Neural cell (in vitro differentiated cells): ENCODE measurements around the gene KCNIP2. TPM values are rescaled to one million over a fixed set of nuclear protein-coding genes. Genes with fewer than 3 reads are reported as not detected.

Experiments used
- H2AFZ ChIP-seq: fragments of 200-600, 300-800 bp; sonication (generic), shearing (Covaris generic); 2 replicates; pipeline ENCODE4 v1.6.0; 2014; ENCODE audit warnings: low read depth, mild to moderate bottlenecking, antibody characterized with exemption, low read length, moderate library complexity
- H3F3A ChIP-seq: fragments of 200-600 bp; shearing (Covaris generic); 2 replicates; pipeline ENCODE4 v1.6.1; 2016; ENCODE audit warnings: mild to moderate bottlenecking, moderate library complexity, mixed read lengths, antibody characterized with exemption, low read length; ENCODE audit not compliant: insufficient read depth, poor library complexity, severe bottlenecking
- H3K27ac ChIP-seq: fragments of 200-600, 300-800 bp; sonication (generic), shearing (Covaris generic); 2 replicates; pipeline ENCODE4 v1.5.1; 2014; ENCODE audit warnings: mild to moderate bottlenecking, low read length, moderate library complexity
- H3K27me3 ChIP-seq: fragments of 300-800, 200-600 bp; sonication (generic), shearing (Covaris generic); 2 replicates; pipeline ENCODE4 v1.6.0; 2014; ENCODE audit warnings: mild to moderate bottlenecking, low read depth, low read length, moderate library complexity; ENCODE audit not compliant: insufficient read depth
- H3K36me3 ChIP-seq: fragments of 300-800, 200-600 bp; sonication (generic), shearing (Covaris generic); 2 replicates; pipeline ENCODE4 v1.5.1; 2014; ENCODE audit warnings: mild to moderate bottlenecking, antibody characterized with exemption, low read length, moderate library complexity; ENCODE audit not compliant: insufficient read depth
- H3K4me2 ChIP-seq: fragments of 300-800, 200-600 bp; sonication (generic), shearing (Covaris generic); 2 replicates; pipeline ENCODE4 v1.6.0; 2014; ENCODE audit warnings: mild to moderate bottlenecking, low read length
- H3K4me3 ChIP-seq: fragments of 300-800, 200-600 bp; sonication (generic), shearing (Covaris generic); 2 replicates; pipeline ENCODE4 v1.5.1; 2014; ENCODE audit warnings: mild to moderate bottlenecking, low read length, moderate library complexity
- H3K79me2 ChIP-seq: fragments of 200-600 bp; shearing (Covaris generic); replicated peaks from 2 replicates; pipeline ENCODE4 v1.6.0; 2014; ENCODE audit warnings: mild to moderate bottlenecking, low read length, moderate library complexity; ENCODE audit not compliant: insufficient read depth
- H3K9ac ChIP-seq: fragments of 300-800, 200-600 bp; sonication (generic), shearing (Covaris generic); 2 replicates; pipeline ENCODE4 v1.6.1; 2016; ENCODE audit warnings: mild to moderate bottlenecking, low read length, mixed read lengths
- H3K9me2 ChIP-seq: fragments of 200-600 bp; shearing (Covaris generic); 2 replicates; pipeline ENCODE4 v1.6.1; 2016; ENCODE audit warnings: mild to moderate bottlenecking, low read length, mixed read lengths; ENCODE audit not compliant: insufficient read depth
- H3K9me3 ChIP-seq: fragments of 200-600, 300-800 bp; sonication (generic), shearing (Covaris generic); 2 replicates; pipeline ENCODE4 v1.6.1; 2016; ENCODE audit warnings: mild to moderate bottlenecking, mixed run types, low read length, moderate library complexity, mixed read lengths
- H4K20me1 ChIP-seq: fragments of 200-600 bp; shearing (Covaris generic); 2 replicates; pipeline ENCODE4 v1.6.1; 2016; ENCODE audit warnings: mild to moderate bottlenecking, mixed run types; ENCODE audit not compliant: insufficient read depth
- EP300 ChIP-seq: fragments of 450-650 bp; conservative IDR thresholded peaks from 2 replicates; pipeline ENCODE4 v1.6.1; 2014; ENCODE audit warnings: antibody characterized with exemption, mild to moderate bottlenecking, moderate library complexity; ENCODE audit not compliant: poor library complexity, severe bottlenecking
- EZH2 ChIP-seq: fragments of 200-600, 300-800 bp; shearing (Covaris generic), sonication (generic); IDR thresholded peaks from 2 replicates; pipeline ENCODE4 v1.6.1; 2014; ENCODE audit warnings: antibody characterized with exemption, low read length, borderline replicate concordance, mild to moderate bottlenecking; ENCODE audit not compliant: insufficient read depth, poor library complexity, severe bottlenecking
- MXI1 ChIP-seq: fragments of 450-650 bp; conservative IDR thresholded peaks from 2 replicates; pipeline ENCODE4 v1.6.1; 2014; ENCODE audit warnings: antibody characterized with exemption, mild to moderate bottlenecking; ENCODE audit not compliant: poor library complexity, severe bottlenecking
- POLR2AphosphoS5 ChIP-seq: IDR thresholded peaks from 2 replicates; pipeline ENCODE4 v1.6.1; 2012
- RAD21 ChIP-seq: fragments of 450-650 bp; conservative IDR thresholded peaks from 2 replicates; pipeline ENCODE4 v1.6.1; 2014; ENCODE audit warnings: antibody characterized with exemption, mild to moderate bottlenecking, moderate library complexity
- SMC3 ChIP-seq: fragments of 450-650 bp; conservative IDR thresholded peaks from 2 replicates; pipeline ENCODE4 v1.6.1; 2014; ENCODE audit warnings: antibody characterized with exemption, mild to moderate bottlenecking, moderate library complexity; ENCODE audit not compliant: poor library complexity
- TAF1 ChIP-seq: IDR thresholded peaks from 2 replicates; pipeline ENCODE4 v1.6.1; 2012; ENCODE audit warnings: low read depth
- polyA plus RNA-seq: library from polyadenylated mRNA; depleted of rRNA; stranded (reverse); fragments of >200 nt; gene quantifications from 2 replicates; pipeline ENCODE4 v1.2.3, GENCODE V29; 2014
- TF ChIP-seq, protein P1 (sequence below): fragments of 450-650 bp; IDR thresholded peaks from 2 replicates; pipeline ENCODE4 v1.5.1; 2014; ENCODE audit warnings: antibody characterized with exemption, mild to moderate bottlenecking, moderate library complexity; ENCODE audit not compliant: poor library complexity, severe bottlenecking
- TF ChIP-seq, protein P2 (sequence below): IDR thresholded peaks from 2 replicates; pipeline ENCODE4 v1.6.1; 2012; ENCODE audit warnings: borderline replicate concordance

Gene KCNIP2
- polyA plus RNA-seq, 1 donor from 2014 or later, result 10.0 TPM

DNA sequence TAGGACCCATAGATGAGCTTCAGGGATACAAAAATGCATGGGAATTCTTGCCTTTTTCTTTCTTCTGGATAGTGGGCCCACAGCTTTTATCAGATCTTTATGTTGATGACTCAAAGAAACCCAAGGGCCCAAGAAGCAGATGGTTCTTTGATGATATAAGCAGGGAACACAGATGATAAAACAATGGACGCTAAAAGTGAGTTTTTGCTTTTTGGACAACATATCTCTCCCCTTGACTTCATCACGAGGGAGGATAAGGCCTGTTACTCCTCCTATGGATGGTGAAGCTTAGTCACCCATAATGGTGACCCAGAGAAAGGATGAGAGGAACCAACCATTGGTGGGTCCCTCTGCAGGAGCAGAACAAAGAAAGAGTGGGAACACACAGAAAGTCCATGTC is 18.9 kb downstream of the KCNIP2 start:
- no peaks in the 10 kb centered on the region for H3K36me3 ChIP-seq
- H3K4me3 ChIP-seq, result no peak overlapping the region
- no peaks in the 10 kb centered on the region for H4K20me1 ChIP-seq
- H3K79me2 ChIP-seq, result peaks cover 4% of the 10 kb centered on the region
- no peaks in the 10 kb centered on the region for H3K27me3 ChIP-seq
- H3K9ac ChIP-seq, result no peak overlapping the region
- no peaks in the 10 kb centered on the region for H3F3A ChIP-seq
- H3K4me2 ChIP-seq, result no peak overlapping the region
- TF ChIP-seq EZH2 (no peak), SMC3 (no peak), EP300 (no peak), POLR2AphosphoS5 (no peak), RAD21 (no peak), TAF1 (no peak), MXI1 (no peak)
- TF ChIP-seq, protein P1, sequence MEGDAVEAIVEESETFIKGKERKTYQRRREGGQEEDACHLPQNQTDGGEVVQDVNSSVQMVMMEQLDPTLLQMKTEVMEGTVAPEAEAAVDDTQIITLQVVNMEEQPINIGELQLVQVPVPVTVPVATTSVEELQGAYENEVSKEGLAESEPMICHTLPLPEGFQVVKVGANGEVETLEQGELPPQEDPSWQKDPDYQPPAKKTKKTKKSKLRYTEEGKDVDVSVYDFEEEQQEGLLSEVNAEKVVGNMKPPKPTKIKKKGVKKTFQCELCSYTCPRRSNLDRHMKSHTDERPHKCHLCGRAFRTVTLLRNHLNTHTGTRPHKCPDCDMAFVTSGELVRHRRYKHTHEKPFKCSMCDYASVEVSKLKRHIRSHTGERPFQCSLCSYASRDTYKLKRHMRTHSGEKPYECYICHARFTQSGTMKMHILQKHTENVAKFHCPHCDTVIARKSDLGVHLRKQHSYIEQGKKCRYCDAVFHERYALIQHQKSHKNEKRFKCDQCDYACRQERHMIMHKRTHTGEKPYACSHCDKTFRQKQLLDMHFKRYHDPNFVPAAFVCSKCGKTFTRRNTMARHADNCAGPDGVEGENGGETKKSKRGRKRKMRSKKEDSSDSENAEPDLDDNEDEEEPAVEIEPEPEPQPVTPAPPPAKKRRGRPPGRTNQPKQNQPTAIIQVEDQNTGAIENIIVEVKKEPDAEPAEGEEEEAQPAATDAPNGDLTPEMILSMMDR, result no peak
- TF ChIP-seq, protein P2, sequence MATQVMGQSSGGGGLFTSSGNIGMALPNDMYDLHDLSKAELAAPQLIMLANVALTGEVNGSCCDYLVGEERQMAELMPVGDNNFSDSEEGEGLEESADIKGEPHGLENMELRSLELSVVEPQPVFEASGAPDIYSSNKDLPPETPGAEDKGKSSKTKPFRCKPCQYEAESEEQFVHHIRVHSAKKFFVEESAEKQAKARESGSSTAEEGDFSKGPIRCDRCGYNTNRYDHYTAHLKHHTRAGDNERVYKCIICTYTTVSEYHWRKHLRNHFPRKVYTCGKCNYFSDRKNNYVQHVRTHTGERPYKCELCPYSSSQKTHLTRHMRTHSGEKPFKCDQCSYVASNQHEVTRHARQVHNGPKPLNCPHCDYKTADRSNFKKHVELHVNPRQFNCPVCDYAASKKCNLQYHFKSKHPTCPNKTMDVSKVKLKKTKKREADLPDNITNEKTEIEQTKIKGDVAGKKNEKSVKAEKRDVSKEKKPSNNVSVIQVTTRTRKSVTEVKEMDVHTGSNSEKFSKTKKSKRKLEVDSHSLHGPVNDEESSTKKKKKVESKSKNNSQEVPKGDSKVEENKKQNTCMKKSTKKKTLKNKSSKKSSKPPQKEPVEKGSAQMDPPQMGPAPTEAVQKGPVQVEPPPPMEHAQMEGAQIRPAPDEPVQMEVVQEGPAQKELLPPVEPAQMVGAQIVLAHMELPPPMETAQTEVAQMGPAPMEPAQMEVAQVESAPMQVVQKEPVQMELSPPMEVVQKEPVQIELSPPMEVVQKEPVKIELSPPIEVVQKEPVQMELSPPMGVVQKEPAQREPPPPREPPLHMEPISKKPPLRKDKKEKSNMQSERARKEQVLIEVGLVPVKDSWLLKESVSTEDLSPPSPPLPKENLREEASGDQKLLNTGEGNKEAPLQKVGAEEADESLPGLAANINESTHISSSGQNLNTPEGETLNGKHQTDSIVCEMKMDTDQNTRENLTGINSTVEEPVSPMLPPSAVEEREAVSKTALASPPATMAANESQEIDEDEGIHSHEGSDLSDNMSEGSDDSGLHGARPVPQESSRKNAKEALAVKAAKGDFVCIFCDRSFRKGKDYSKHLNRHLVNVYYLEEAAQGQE, result no peak
- no peak overlapping the region for H3K27ac ChIP-seq
- H2AFZ ChIP-seq, result no peak overlapping the region
- H3K9me3 ChIP-seq, result no peaks in the 10 kb centered on the region
- H3K9me2 ChIP-seq, result no peaks in the 10 kb centered on the region

DNA sequence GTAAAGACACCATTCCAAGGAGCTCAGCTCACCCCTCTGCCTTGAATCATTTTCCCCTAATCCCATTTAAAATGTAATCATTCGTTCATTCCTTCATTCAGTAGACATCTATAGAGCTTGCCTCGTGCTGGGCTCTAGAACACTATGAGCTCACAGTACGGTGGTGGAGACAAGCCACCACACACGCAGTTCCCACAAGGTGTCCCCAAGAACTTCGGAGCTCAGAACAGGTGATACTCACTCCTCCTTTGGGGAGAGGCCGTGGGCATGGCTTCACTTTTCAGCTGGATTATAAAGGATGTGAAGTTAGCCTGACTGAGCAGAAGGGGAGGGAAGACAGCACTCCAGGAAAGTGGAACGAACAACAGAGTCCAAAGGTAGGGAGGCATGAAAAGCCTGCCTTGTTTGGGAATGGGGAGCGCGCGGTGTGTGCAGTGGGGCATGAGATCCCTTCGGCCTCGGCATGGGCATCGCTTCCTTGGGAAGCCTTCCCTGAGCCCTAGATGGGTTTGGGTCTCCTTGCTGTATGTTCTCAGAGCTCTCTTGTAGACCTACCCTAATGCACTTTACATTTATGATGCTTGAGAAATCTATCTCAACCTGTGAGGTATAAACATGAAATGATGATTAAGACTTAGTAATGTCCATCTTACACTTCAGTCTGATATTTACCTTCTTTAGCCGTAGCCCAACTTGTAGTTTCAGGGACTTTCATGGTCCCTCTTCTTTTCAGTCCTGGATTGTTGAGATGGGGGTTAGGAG is 24.5 kb downstream of the KCNIP2 start:
- Histone ChIP-seq H3K27me3 (no peaks in the 10 kb centered on the region), H3K36me3 (no peaks in the 10 kb centered on the region), H3K27ac (peak overlapping the region; percentile 97), H4K20me1 (peaks cover 39% of the 10 kb centered on the region), H3K9ac (peak overlapping the region; percentile 97), H3K79me2 (peaks cover 43% of the 10 kb centered on the region), H3K4me3 (peak overlapping the region; percentile 99), H3F3A (peaks cover 5% of the 10 kb centered on the region), H3K4me2 (peak overlapping the region; percentile 94), H3K9me3 (no peaks in the 10 kb centered on the region), H3K9me2 (no peaks in the 10 kb centered on the region), H2AFZ (peak overlapping the region; percentile 16)
- TF ChIP-seq TAF1 (no peak), SMC3 (no peak), RAD21 (no peak), EZH2 (no peak), POLR2AphosphoS5 (peak; percentile 0), MXI1 (peak; percentile 79), EP300 (no peak)
- TF ChIP-seq, protein P2, result peak; percentile 28
- TF ChIP-seq, protein P1, result no peak
